Central memory CD8-positive, alpha-beta T cell (primary cell): ENCODE results near the gene CEP112.
"Not testable (repeated sequence)": the region's sequence is repeated elsewhere in the genome, so short reads cannot be mapped to it uniquely, and the experiment has no call there.

Source experiments
- ATAC-seq: fragments of 150-1000 bp; cut with Tn5 transposase; replicated peaks from 2 replicates; pipeline ENCODE4 v1.10.0; 2022; ENCODE audit warnings: mild to moderate bottlenecking, moderate FRiP score, moderate number of reproducible peaks; ENCODE audit not compliant: poor library complexity, severe bottlenecking; ENCODE audit errors: extremely low read depth
- DNase-seq, 2 donors: peaks; one replicate each; pipeline ENCODE4 v3.0.0; 2021; ENCODE audit warnings: low spot score in 2 of 2
- H3K27ac Mint-ChIP-seq: one replicate; pipeline ENCODE4 v1.8.0; 2022; ENCODE audit warnings: low read depth, mild to moderate bottlenecking, moderate library complexity, mixed read lengths
- H3K27me3 Mint-ChIP-seq: one replicate; pipeline ENCODE4 v1.8.0; 2022; ENCODE audit warnings: mixed read lengths
- H3K36me3 Mint-ChIP-seq: one replicate; pipeline ENCODE4 v1.8.0; 2022; ENCODE audit warnings: mild to moderate bottlenecking, moderate library complexity, mixed read lengths; ENCODE audit not compliant: insufficient read depth
- H3K4me1 Mint-ChIP-seq: one replicate; pipeline ENCODE4 v1.8.0; 2022; ENCODE audit warnings: mixed read lengths
- H3K4me3 Mint-ChIP-seq: one replicate; pipeline ENCODE4 v1.8.0; 2022; ENCODE audit warnings: mild to moderate bottlenecking, moderate library complexity, mixed read lengths
- H3K9me3 Mint-ChIP-seq: one replicate; pipeline ENCODE4 v1.8.0; 2022; ENCODE audit warnings: mixed read lengths

Gene CEP112

GRCh38 chr17:66080670-66081069 lies 111.3 kb downstream of the CEP112 start:
- H3K36me3 Mint-ChIP-seq, H3K27ac Mint-ChIP-seq, H3K9me3 Mint-ChIP-seq, ATAC-seq, DNase-seq, H3K27me3 Mint-ChIP-seq, H3K4me3 Mint-ChIP-seq: not testable (repeated sequence)
- H3K4me1 Mint-ChIP-seq, result peaks cover 12% of the 10 kb centered on the region

GRCh38 chr17:66076546-66077190 lies 115.3 kb downstream of the CEP112 start:
- ATAC-seq (no peak), DNase-seq (no peak)
- Mint-ChIP-seq H3K36me3 (no peaks in the 10 kb centered on the region), H3K4me3 (no peak overlapping the region), H3K27ac (no peak overlapping the region), H3K9me3 (no peaks in the 10 kb centered on the region), H3K4me1 (peaks cover 12% of the 10 kb centered on the region), H3K27me3 (no peaks in the 10 kb centered on the region)

- DNase-seq (no peak), ATAC-seq (no peak)
- peaks cover 12% of the 10 kb centered on the region for H3K4me1 Mint-ChIP-seq
- no peaks in the 10 kb centered on the region for H3K9me3 Mint-ChIP-seq
- H3K36me3 Mint-ChIP-seq, result no peaks in the 10 kb centered on the region
- no peak overlapping the region for H3K4me3 Mint-ChIP-seq
- H3K27me3 Mint-ChIP-seq, result no peaks in the 10 kb centered on the region
- no peak overlapping the region for H3K27ac Mint-ChIP-seq
Measured at GRCh38 chr17:66073384-66073783, 118.5 kb downstream of the CEP112 start.

- H3K36me3 Mint-ChIP-seq, result no peaks in the 10 kb centered on the region
- no peaks in the 10 kb centered on the region for H3K9me3 Mint-ChIP-seq
- H3K27ac Mint-ChIP-seq, result no peak overlapping the region
- ATAC-seq (no peak), DNase-seq (no peak)
- no peaks in the 10 kb centered on the region for H3K27me3 Mint-ChIP-seq
- H3K4me3 Mint-ChIP-seq, result no peak overlapping the region
- no peaks in the 10 kb centered on the region for H3K4me1 Mint-ChIP-seq
Measured at GRCh38 chr17:66063686-66064085, 128.2 kb downstream of the CEP112 start.

- ATAC-seq, result no peak
- H3K27me3 Mint-ChIP-seq, result no peaks in the 10 kb centered on the region
- no peak overlapping the region for H3K27ac Mint-ChIP-seq
Measured at GRCh38 chr17:66056148-66056547, 135.8 kb downstream of the CEP112 start.

GRCh38 chr17:66054242-66054641 lies 137.7 kb downstream of the CEP112 start:
- H3K27ac Mint-ChIP-seq, result no peak overlapping the region
- H3K4me1 Mint-ChIP-seq, result no peaks in the 10 kb centered on the region
- ATAC-seq (no peak), DNase-seq (no peak)
- H3K36me3 Mint-ChIP-seq, result no peaks in the 10 kb centered on the region
- no peak overlapping the region for H3K4me3 Mint-ChIP-seq
- H3K9me3 Mint-ChIP-seq, result peaks cover 9% of the 10 kb centered on the region
- no peaks in the 10 kb centered on the region for H3K27me3 Mint-ChIP-seq

More at GRCh38 chr17:66056148-66056547, 135.8 kb downstream of the CEP112 start:
- H3K36me3 Mint-ChIP-seq, result no peaks in the 10 kb centered on the region
- DNase-seq, result no peak
- H3K9me3 Mint-ChIP-seq, result no peaks in the 10 kb centered on the region
- H3K4me3 Mint-ChIP-seq, result no peak overlapping the region
- no peaks in the 10 kb centered on the region for H3K4me1 Mint-ChIP-seq

GRCh38 chr17:66044083-66044482 lies 147.8 kb downstream of the CEP112 start:
- Mint-ChIP-seq H3K4me1 (no peaks in the 10 kb centered on the region), H3K4me3 (no peak overlapping the region)
- no peak for ATAC-seq

GRCh38 chr17:66043419-66043818 lies 148.5 kb downstream of the CEP112 start:
- Mint-ChIP-seq H3K27ac (no peak overlapping the region), H3K27me3 (no peaks in the 10 kb centered on the region)
- no peak for DNase-seq

More at GRCh38 chr17:66044083-66044482, 147.8 kb downstream of the CEP112 start:
- no peaks in the 10 kb centered on the region for H3K36me3 Mint-ChIP-seq
- no peaks in the 10 kb centered on the region for H3K9me3 Mint-ChIP-seq
- no peaks in the 10 kb centered on the region for H3K27me3 Mint-ChIP-seq
- no peak for DNase-seq
- H3K27ac Mint-ChIP-seq, result no peak overlapping the region

GRCh38 chr17:66040402-66040801 lies 151.5 kb downstream of the CEP112 start:
- Mint-ChIP-seq H3K36me3 (no peaks in the 10 kb centered on the region), H3K27ac (no peak overlapping the region), H3K4me1 (no peaks in the 10 kb centered on the region), H3K9me3 (no peaks in the 10 kb centered on the region), H3K27me3 (no peaks in the 10 kb centered on the region), H3K4me3 (no peak overlapping the region)
- DNase-seq (no peak), ATAC-seq (no peak)

More at GRCh38 chr17:66043419-66043818, 148.5 kb downstream of the CEP112 start:
- H3K4me1 Mint-ChIP-seq, result no peaks in the 10 kb centered on the region
- H3K36me3 Mint-ChIP-seq, result no peaks in the 10 kb centered on the region
- ATAC-seq, result no peak
- H3K9me3 Mint-ChIP-seq, result no peaks in the 10 kb centered on the region
- no peak overlapping the region for H3K4me3 Mint-ChIP-seq

GRCh38 chr17:66038125-66038524 lies 153.8 kb downstream of the CEP112 start:
- ATAC-seq, result no peak
- H3K4me1 Mint-ChIP-seq, result no peaks in the 10 kb centered on the region

GRCh38 chr17:66037221-66037620 lies 154.7 kb downstream of the CEP112 start:
- Mint-ChIP-seq H3K36me3 (no peaks in the 10 kb centered on the region), H3K27me3 (no peaks in the 10 kb centered on the region), H3K4me3 (no peak overlapping the region), H3K9me3 (no peaks in the 10 kb centered on the region), H3K27ac (peak overlapping the region; percentile 44), H3K4me1 (no peaks in the 10 kb centered on the region)
- no peak for DNase-seq
- no peak for ATAC-seq

More at GRCh38 chr17:66038125-66038524, 153.8 kb downstream of the CEP112 start:
- Mint-ChIP-seq H3K9me3 (no peaks in the 10 kb centered on the region), H3K27ac (no peak overlapping the region), H3K4me3 (no peak overlapping the region), H3K27me3 (no peaks in the 10 kb centered on the region), H3K36me3 (no peaks in the 10 kb centered on the region)
- DNase-seq, result no peak

- Mint-ChIP-seq H3K27ac (no peak overlapping the region), H3K27me3 (no peaks in the 10 kb centered on the region), H3K9me3 (no peaks in the 10 kb centered on the region), H3K4me1 (no peaks in the 10 kb centered on the region), H3K36me3 (no peaks in the 10 kb centered on the region), H3K4me3 (no peak overlapping the region)
- DNase-seq (no peak), ATAC-seq (no peak)
Measured at GRCh38 chr17:66032082-66032712, 159.7 kb downstream of the CEP112 start.

GRCh38 chr17:66025551-66025950 lies 166.4 kb downstream of the CEP112 start:
- no peaks in the 10 kb centered on the region for H3K36me3 Mint-ChIP-seq
- peaks cover 6% of the 10 kb centered on the region for H3K27me3 Mint-ChIP-seq
- H3K4me3 Mint-ChIP-seq, result no peak overlapping the region
- ATAC-seq (no peak), DNase-seq (no peak)
- H3K27ac Mint-ChIP-seq, result no peak overlapping the region
- H3K9me3 Mint-ChIP-seq, result peaks cover 19% of the 10 kb centered on the region
- H3K4me1 Mint-ChIP-seq, result no peaks in the 10 kb centered on the region
